ENCODE results near the gene SATL1.

Gene SATL1

DNA sequence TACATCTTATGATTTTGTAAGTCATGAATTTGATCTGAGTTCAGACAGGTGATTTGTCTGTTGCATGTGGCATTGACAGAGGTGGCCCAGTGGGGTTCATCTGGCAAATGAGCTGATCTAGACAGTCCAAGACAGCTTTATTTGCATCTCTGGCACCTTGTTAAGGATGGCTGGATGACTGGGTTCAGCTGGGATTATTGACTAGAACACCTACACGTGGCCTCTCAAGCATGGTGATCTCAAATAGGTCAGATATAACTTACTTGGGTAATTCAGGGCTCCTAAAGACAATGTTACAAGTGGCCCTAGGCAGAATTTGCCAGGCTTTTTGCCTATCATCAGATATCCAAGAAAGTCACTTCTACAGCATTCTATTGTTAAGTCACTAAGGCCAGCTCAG is 192.0 kb downstream of the SATL1 start:
- TF ChIP-seq GATA2 (IDR thresholded peaks at IDR 0.05; ENCODE audit: low read depth, low read length) (no peak), GATA3 (IDR thresholded peaks at IDR 0.05; ENCODE audit: low read depth, low read length) (no peak)

All from SH-SY5Y (cell line).